Keratinocyte (primary cell): Measurements from ENCODE around the gene HOXC11. TPM values are rescaled to one million over a fixed set of nuclear protein-coding genes. Genes with fewer than 3 reads are reported as not detected.

ENCODE experiments used
- DNase-seq: peaks from one replicate; pipeline ENCODE4 v3.0.0-alpha.2; 2011; ENCODE audit warnings: low read depth, missing footprints, low spot score
- FAIRE-seq: peaks from 2 replicates; lab custom pipeline; 2011; peaks lifted over from hg19 to GRCh38; lab: Jason Lieb, UNC
- H2AFZ ChIP-seq: 2 replicates; pipeline ENCODE4 v1.6.0; 2012; ENCODE audit warnings: low read length, control low read depth, inconsistent platforms; ENCODE audit not compliant: control insufficient read depth
- H3K27ac ChIP-seq: 2 replicates; pipeline ENCODE4 v1.5.1; 2011; ENCODE audit warnings: low read length; ENCODE audit not compliant: control insufficient read depth, insufficient read depth
- H3K27me3 ChIP-seq: 3 replicates; pipeline ENCODE4 v1.6.0; 2011; ENCODE audit warnings: low read length; ENCODE audit not compliant: control insufficient read depth, insufficient read depth; ENCODE audit errors: extremely low read depth
- H3K36me3 ChIP-seq, 2 experiments: 2 replicates in 1 of 2; 3 replicates in 1 of 2; pipeline ENCODE4 v1.5.1; 2011; ENCODE audit warnings: low read length in 2 of 2, mild to moderate bottlenecking in 1 of 2; ENCODE audit not compliant: control insufficient read depth in 2 of 2, insufficient read depth in 2 of 2; ENCODE audit errors: extremely low read depth in 1 of 2
- H3K4me1 ChIP-seq: 3 replicates; pipeline ENCODE4 v1.5.1; 2011; ENCODE audit warnings: low read length; ENCODE audit not compliant: control insufficient read depth, insufficient read depth; ENCODE audit errors: extremely low read depth
- H3K4me2 ChIP-seq: 3 replicates; pipeline ENCODE4 v1.6.0; 2011; ENCODE audit warnings: low read depth, low read length; ENCODE audit not compliant: control insufficient read depth, insufficient read depth; ENCODE audit errors: extremely low read depth
- H3K4me3 ChIP-seq, 3 experiments: fragments of 200-600 bp in 1 of 3; sonication (generic) in 1 of 3; 2 replicates in 2 of 3; 3 replicates in 1 of 3; pipeline ENCODE4 v1.5.1; 2011 to 2016; ENCODE audit warnings: low read length in 3 of 3, mild to moderate bottlenecking in 3 of 3, control low read depth in 2 of 3, inconsistent platforms in 1 of 3, low read depth in 1 of 3, mixed read lengths in 1 of 3, mixed run types in 1 of 3, moderate library complexity in 1 of 3; ENCODE audit not compliant: control insufficient read depth in 2 of 3, insufficient read depth in 2 of 3; ENCODE audit errors: extremely low read depth in 1 of 3
- H3K79me2 ChIP-seq: 2 replicates; pipeline ENCODE4 v1.6.0; 2012; ENCODE audit warnings: low read length; ENCODE audit not compliant: control insufficient read depth, insufficient read depth
- H3K9ac ChIP-seq: 3 replicates; pipeline ENCODE4 v1.6.0; 2011; ENCODE audit warnings: low read length; ENCODE audit not compliant: control insufficient read depth, insufficient read depth; ENCODE audit errors: extremely low read depth
- H3K9me1 ChIP-seq: 3 replicates; pipeline ENCODE4 v1.6.0; 2011; ENCODE audit warnings: low read length; ENCODE audit not compliant: control insufficient read depth, insufficient read depth; ENCODE audit errors: extremely low read depth
- H3K9me3 ChIP-seq: 2 replicates; pipeline ENCODE4 v1.5.1; 2012; ENCODE audit warnings: low read depth, low read length; ENCODE audit not compliant: control insufficient read depth
- H4K20me1 ChIP-seq: 3 replicates; pipeline ENCODE4 v1.6.0; 2011; ENCODE audit warnings: low read length; ENCODE audit not compliant: control insufficient read depth, insufficient read depth; ENCODE audit errors: extremely low read depth
- EZH2 ChIP-seq: IDR thresholded peaks from one replicate; pipeline ENCODE4 v1.6.1; 2012; ENCODE audit warnings: inconsistent platforms, mild to moderate bottlenecking, low read length, moderate library complexity
- dilution Hi-C: fragments of 300-500 bp; cut with MboI; formaldehyde crosslinking; loops from one replicate; pipeline ENCODE4 v1.7.0; 2020; ENCODE audit warnings: low sequenced_read_pairs; ENCODE audit not compliant: extremely low pct_ligation_motif_present
- polyA plus RNA-seq, 5 experiments: library from polyadenylated mRNA; depleted of rRNA in 3 of 5; stranded (reverse) in 3 of 5; stranded (forward) in 1 of 5; unstranded in 1 of 5; fragments of >200 nt; gene quantifications; 1 replicate in 1 of 5; 2 replicates in 3 of 5; 3 replicates in 1 of 5; pipeline versions ENCODE4 v1.2.1 to v1.2.3, GENCODE V29; 2011 to 2012; ENCODE audit warnings: missing spikeins in 2 of 5, low read depth in 1 of 5, low replicate concordance in 1 of 5
- TF ChIP-seq, protein P1 (sequence below), 3 experiments: IDR thresholded peaks in 1 of 3; conservative IDR thresholded peaks in 1 of 3; optimal IDR thresholded peaks in 1 of 3; 2 replicates in 2 of 3; 3 replicates in 1 of 3; pipeline versions ENCODE3 to v1.5.1; 2011; ENCODE audit warnings: low read length in 3 of 3, mild to moderate bottlenecking in 3 of 3, moderate library complexity in 2 of 3, control low read depth in 1 of 3, inconsistent platforms in 1 of 3; ENCODE audit not compliant: insufficient read depth in 2 of 3; ENCODE audit errors: extremely low read depth in 1 of 3

HOXC11 gene
- polyA plus RNA-seq, 1 donor (not counting 4 experiments of a cell fraction or from before 2014, with no cell fraction given), result 1.6 TPM

DNA sequence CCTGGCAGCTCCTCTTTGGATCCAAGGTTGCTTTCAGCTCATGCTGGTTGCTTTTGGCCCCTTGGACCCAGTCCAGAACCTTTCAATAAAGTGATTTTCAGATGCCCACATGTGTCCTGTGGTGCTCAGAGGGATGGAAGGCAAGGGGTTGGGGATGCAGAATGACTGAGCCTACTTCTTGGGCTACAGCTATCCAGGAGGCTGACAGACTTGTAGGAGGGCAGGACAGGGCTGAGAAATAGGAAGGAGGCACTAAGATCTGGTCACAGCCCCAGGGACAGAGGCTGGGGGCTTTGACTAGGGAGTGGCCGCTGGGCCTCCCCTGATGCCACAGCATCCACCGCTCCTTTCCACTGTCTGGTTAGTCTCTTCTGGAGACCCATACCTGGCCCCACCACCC, 1.2 kb upstream of the HOXC11 start:
- Histone ChIP-seq H3K27ac (no peak overlapping the region), H4K20me1 (no peaks in the 10 kb centered on the region), H3K79me2 (peaks cover 22% of the 10 kb centered on the region), H3K27me3 (peaks cover 5% of the 10 kb centered on the region), H3K36me3 (no peaks in the 10 kb centered on the region), H3K9me1 (no peaks in the 10 kb centered on the region), H3K9me3 (no peaks in the 10 kb centered on the region), H2AFZ (no peak overlapping the region), H3K4me2 (no peak overlapping the region), H3K4me1 (peaks cover 19% of the 10 kb centered on the region), H3K4me3 (no peak overlapping the region), H3K9ac (no peak overlapping the region)
- DNase-seq (no peak), FAIRE-seq (no peak)
- TF ChIP-seq, protein P1, sequence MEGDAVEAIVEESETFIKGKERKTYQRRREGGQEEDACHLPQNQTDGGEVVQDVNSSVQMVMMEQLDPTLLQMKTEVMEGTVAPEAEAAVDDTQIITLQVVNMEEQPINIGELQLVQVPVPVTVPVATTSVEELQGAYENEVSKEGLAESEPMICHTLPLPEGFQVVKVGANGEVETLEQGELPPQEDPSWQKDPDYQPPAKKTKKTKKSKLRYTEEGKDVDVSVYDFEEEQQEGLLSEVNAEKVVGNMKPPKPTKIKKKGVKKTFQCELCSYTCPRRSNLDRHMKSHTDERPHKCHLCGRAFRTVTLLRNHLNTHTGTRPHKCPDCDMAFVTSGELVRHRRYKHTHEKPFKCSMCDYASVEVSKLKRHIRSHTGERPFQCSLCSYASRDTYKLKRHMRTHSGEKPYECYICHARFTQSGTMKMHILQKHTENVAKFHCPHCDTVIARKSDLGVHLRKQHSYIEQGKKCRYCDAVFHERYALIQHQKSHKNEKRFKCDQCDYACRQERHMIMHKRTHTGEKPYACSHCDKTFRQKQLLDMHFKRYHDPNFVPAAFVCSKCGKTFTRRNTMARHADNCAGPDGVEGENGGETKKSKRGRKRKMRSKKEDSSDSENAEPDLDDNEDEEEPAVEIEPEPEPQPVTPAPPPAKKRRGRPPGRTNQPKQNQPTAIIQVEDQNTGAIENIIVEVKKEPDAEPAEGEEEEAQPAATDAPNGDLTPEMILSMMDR (optimal IDR thresholded peaks at IDR 0.05 in 1 of 3, IDR thresholded peaks at IDR 0.05 in 1 of 3, conservative IDR thresholded peaks at IDR 0.05 in 1 of 3; ENCODE audit: extremely low read depth in 1 of 3, insufficient read depth in 2 of 3, low read length in 3 of 3), result no peak
- TF ChIP-seq EZH2, result no peak
- dilution Hi-C loops, result no loop called here

DNA sequence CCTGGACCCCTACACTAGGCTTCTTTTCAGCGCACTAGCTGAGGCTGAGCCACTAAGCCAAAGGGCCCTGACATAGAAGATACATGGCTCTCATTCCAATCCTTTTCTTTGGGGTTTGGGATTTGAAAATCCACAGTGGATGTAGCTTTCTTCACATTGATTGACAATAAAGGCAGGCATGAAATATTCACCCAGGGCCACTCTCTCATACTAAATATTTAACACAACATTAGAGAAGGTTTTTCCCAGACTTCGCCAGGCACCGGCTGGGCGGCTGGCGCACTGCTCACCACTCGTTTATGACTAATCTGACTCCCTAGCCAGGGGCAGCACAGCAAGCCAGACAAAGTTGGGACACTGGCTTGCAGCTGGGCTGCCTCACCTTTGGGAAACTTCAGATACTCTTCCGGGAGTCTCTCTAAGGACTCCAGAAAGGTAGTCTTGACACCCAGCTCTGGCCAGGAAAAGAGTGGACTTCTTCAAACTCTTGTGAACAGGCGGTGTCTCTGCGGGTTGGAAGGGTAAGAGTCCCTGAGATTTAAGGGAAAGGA, 699 bp upstream of the HOXC11 start:
- peak; percentile 77 for FAIRE-seq
- peak overlapping the region; percentile 81 for H3K4me2 ChIP-seq
- no peaks in the 10 kb centered on the region for H3K9me1 ChIP-seq
- H2AFZ ChIP-seq, result peak overlapping the region; percentile 41
- peak overlapping the region; percentile 74 for H3K27ac ChIP-seq
- TF ChIP-seq, protein P1 (optimal IDR thresholded peaks at IDR 0.05 in 1 of 3, IDR thresholded peaks at IDR 0.05 in 1 of 3, conservative IDR thresholded peaks at IDR 0.05 in 1 of 3; ENCODE audit: extremely low read depth in 1 of 3, insufficient read depth in 2 of 3, low read length in 3 of 3), result no peak
- no peak for TF ChIP-seq EZH2
- H4K20me1 ChIP-seq, result no peaks in the 10 kb centered on the region
- dilution Hi-C loops, result no loop called here
- no peak for DNase-seq
- peaks cover 22% of the 10 kb centered on the region for H3K79me2 ChIP-seq
- peaks cover 22% of the 10 kb centered on the region for H3K4me1 ChIP-seq
- H3K9me3 ChIP-seq, result no peaks in the 10 kb centered on the region
- H3K27me3 ChIP-seq, result peaks cover 3% of the 10 kb centered on the region
- peak overlapping the region; percentile 89 for H3K9ac ChIP-seq
- no peaks in the 10 kb centered on the region for H3K36me3 ChIP-seq
- H3K4me3 ChIP-seq, result peak overlapping the region; percentile 54 to 89 (median 68)
